H1 (cell line): ENCODE results near the gene EFCAB8. TPM values are rescaled to one million over a fixed set of nuclear protein-coding genes. Genes with fewer than 3 reads are reported as not detected.

ENCODE experiments used
- CTCF ChIA-PET: fragments of 300-600 bp; sonication (Branson Sonifier 250); formaldehyde crosslinking; loops from one replicate; lab custom pipeline; 2021; ENCODE audit not compliant: partially characterized antibody; lab: Charles Lee
- POLR2A ChIA-PET: fragments of 300-600 bp; sonication (Branson Sonifier 250); formaldehyde crosslinking; loops from one replicate; lab custom pipeline; 2021; ENCODE audit warnings: inconsistent platforms; ENCODE audit not compliant: partially characterized antibody; lab: Charles Lee
- DNase-seq, 2 experiments: peaks; one replicate each; pipeline versions ENCODE4 v3.0.0 to v3.0.0-alpha.2; 2010 to 2022; ENCODE audit warnings: low spot score in 2 of 2, low read depth in 1 of 2, mixed read lengths in 1 of 2
- FAIRE-seq: peaks from 2 replicates; lab custom pipeline; 2011; peaks lifted over from hg19 to GRCh38; lab: Jason Lieb, UNC
- H2AFZ ChIP-seq: 2 replicates; pipeline ENCODE4 v1.8.1; 2012; ENCODE audit warnings: low read length, inconsistent platforms
- H2AK5ac ChIP-seq: 2 replicates; pipeline ENCODE4 v1.6.1; 2013; ENCODE audit warnings: low read depth, low read length
- H2BK120ac ChIP-seq: replicated peaks from 2 replicates; pipeline ENCODE3; 2013; ENCODE audit warnings: low read depth, low read length, inconsistent platforms
- H2BK12ac ChIP-seq: 2 replicates; pipeline ENCODE4 v1.6.1; 2013; ENCODE audit warnings: low read depth, low read length
- H2BK15ac ChIP-seq: 2 replicates; pipeline ENCODE4 v1.6.1; 2013; ENCODE audit warnings: low read length
- H2BK20ac ChIP-seq: 2 replicates; pipeline ENCODE4 v1.6.1; 2013; ENCODE audit warnings: low read length
- H2BK5ac ChIP-seq: 2 replicates; pipeline ENCODE4 v1.6.1; 2013; ENCODE audit warnings: low read depth, low read length
- H3K14ac ChIP-seq: 2 replicates; pipeline ENCODE4 v1.6.1; 2013; ENCODE audit warnings: inconsistent platforms; ENCODE audit not compliant: insufficient read length
- H3K18ac ChIP-seq: 2 replicates; pipeline ENCODE4 v1.6.1; 2013; ENCODE audit warnings: low read length; ENCODE audit errors: extremely low read depth
- H3K23ac ChIP-seq: 2 replicates; pipeline ENCODE4 v1.6.1; 2013; ENCODE audit warnings: inconsistent platforms; ENCODE audit not compliant: insufficient read length
- H3K23me2 ChIP-seq: 2 replicates; pipeline ENCODE4 v1.6.1; 2013; ENCODE audit warnings: low read depth, low read length
- H3K27ac ChIP-seq: 2 replicates; pipeline ENCODE4 v1.6.1; 2011; ENCODE audit warnings: low read depth, low read length, inconsistent platforms
- H3K27me3 ChIP-seq, 4 experiments: replicated peaks in 1 of 4; 1 replicate in 1 of 4; 2 replicates in 3 of 4; pipeline versions ENCODE4 v1.6.1 to v1.8.1; 2011 to 2013; ENCODE audit warnings: low read length in 3 of 4, mild to moderate bottlenecking in 3 of 4, inconsistent platforms in 2 of 4, mixed read lengths in 2 of 4, moderate library complexity in 1 of 4; ENCODE audit not compliant: control insufficient read depth in 3 of 4, insufficient read depth in 3 of 4; ENCODE audit errors: extremely low read depth in 1 of 4
- H3K36me3 ChIP-seq, 4 experiments: 2 replicates each; pipeline versions ENCODE4 v1.6.1 to v1.8.1; 2011 to 2013; ENCODE audit warnings: mild to moderate bottlenecking in 4 of 4, low read length in 3 of 4, moderate library complexity in 2 of 4, control low read depth in 1 of 4, inconsistent platforms in 1 of 4; ENCODE audit not compliant: insufficient read depth in 4 of 4, control insufficient read depth in 2 of 4
- H3K4ac ChIP-seq: replicated peaks from 2 replicates; pipeline ENCODE3; 2013; ENCODE audit warnings: low read length, low read depth, mixed read lengths, inconsistent platforms; ENCODE audit not compliant: insufficient read length
- H3K4me1 ChIP-seq, 4 experiments: replicated peaks in 1 of 4; 1 replicate in 1 of 4; 2 replicates in 3 of 4; pipeline versions ENCODE4 v1.6.1 to v1.8.1; 2011 to 2013; ENCODE audit warnings: low read length in 3 of 4, inconsistent platforms in 2 of 4, mixed read lengths in 1 of 4; ENCODE audit not compliant: insufficient read depth in 4 of 4, control insufficient read depth in 3 of 4
- H3K4me2 ChIP-seq, 2 experiments: 2 replicates each; pipeline versions ENCODE4 v1.6.1 to v1.8.1; 2011 to 2013; ENCODE audit warnings: low read depth in 2 of 2, low read length in 2 of 2, control low read depth in 1 of 2, inconsistent platforms in 1 of 2, mild to moderate bottlenecking in 1 of 2; ENCODE audit not compliant: insufficient read depth in 1 of 2
- H3K4me3 ChIP-seq, 4 experiments: fragments of 200-600, 300-600 bp in 1 of 4; sonication (generic), shearing (Covaris generic), sonication (Bioruptor Twin) in 1 of 4; 2 replicates each; pipeline versions ENCODE4 v1.5.1 to v1.8.1; 2011 to 2016; ENCODE audit warnings: low read length in 4 of 4, low read depth in 3 of 4, control low read depth in 2 of 4, inconsistent platforms in 2 of 4, mild to moderate bottlenecking in 2 of 4, mixed read lengths in 1 of 4, moderate library complexity in 1 of 4; ENCODE audit not compliant: insufficient read depth in 2 of 4; ENCODE audit errors: extremely low read depth in 1 of 4
- H3K56ac ChIP-seq: replicated peaks from 2 replicates; pipeline ENCODE3; 2013; ENCODE audit warnings: low read depth, mild to moderate bottlenecking, mixed read lengths, low read length, inconsistent platforms; ENCODE audit not compliant: insufficient read length
- H3K79me1 ChIP-seq: 2 replicates; pipeline ENCODE4 v1.6.1; 2013; ENCODE audit warnings: low read depth, low read length, control low read depth
- H3K79me2 ChIP-seq, 2 experiments: 2 replicates each; pipeline versions ENCODE4 v1.6.1 to v1.8.1; 2012 to 2013; ENCODE audit warnings: low read length in 2 of 2, mild to moderate bottlenecking in 2 of 2, inconsistent platforms in 1 of 2; ENCODE audit not compliant: insufficient read depth in 2 of 2, control insufficient read depth in 1 of 2
- H3K9ac ChIP-seq, 4 experiments: replicated peaks in 1 of 4; 1 replicate in 1 of 4; 2 replicates in 3 of 4; pipeline versions ENCODE4 v1.6.1 to v1.8.1; 2011 to 2013; ENCODE audit warnings: low read depth in 3 of 4, low read length in 3 of 4, control low read depth in 2 of 4, mild to moderate bottlenecking in 2 of 4, moderate library complexity in 2 of 4, inconsistent platforms in 1 of 4; ENCODE audit errors: extremely low read depth in 1 of 4
- H3K9me3 ChIP-seq, 2 experiments: 2 replicates each; pipeline versions ENCODE4 v1.6.1 to v1.8.1; 2012 to 2013; ENCODE audit warnings: mild to moderate bottlenecking in 2 of 2, moderate library complexity in 2 of 2, control low read depth in 1 of 2, inconsistent platforms in 1 of 2, low read depth in 1 of 2, low read length in 1 of 2, mixed read lengths in 1 of 2; ENCODE audit not compliant: insufficient read depth in 2 of 2
- H4K20me1 ChIP-seq, 2 experiments: replicated peaks in 1 of 2; 2 replicates each; pipeline versions ENCODE3 to v1.8.1; 2011 to 2013; ENCODE audit warnings: inconsistent platforms in 2 of 2, low read length in 2 of 2, mild to moderate bottlenecking in 1 of 2; ENCODE audit not compliant: insufficient read depth in 2 of 2, control insufficient read depth in 1 of 2
- H4K5ac ChIP-seq: 2 replicates; pipeline ENCODE4 v1.6.1; 2013; ENCODE audit warnings: low read length, low read depth, mixed read lengths, inconsistent platforms; ENCODE audit not compliant: insufficient read length
- H4K8ac ChIP-seq: 2 replicates; pipeline ENCODE4 v1.8.0; 2013; ENCODE audit warnings: mild to moderate bottlenecking, moderate library complexity, low read length, inconsistent platforms; ENCODE audit not compliant: insufficient read depth; ENCODE audit errors: extremely low read depth
- H4K91ac ChIP-seq: replicated peaks from 2 replicates; pipeline ENCODE3; 2013; ENCODE audit warnings: low read length, mixed read lengths, inconsistent platforms; ENCODE audit not compliant: insufficient read length
- SRF ChIP-seq: IDR thresholded peaks from 2 replicates; pipeline ENCODE4 v1.6.1; 2011; ENCODE audit warnings: mild to moderate bottlenecking, low read depth, low read length, moderate library complexity
- TAF7 ChIP-seq: optimal IDR thresholded peaks from 2 replicates; pipeline ENCODE3; 2011; ENCODE audit warnings: low read depth, mild to moderate bottlenecking, inconsistent platforms, low read length, moderate library complexity, borderline replicate concordance
- ZNF274 ChIP-seq: IDR thresholded peaks from 2 replicates; pipeline ENCODE4 v1.7.0; 2012; ENCODE audit warnings: low read length, borderline replicate concordance; ENCODE audit errors: extremely low read depth
- WGBS, 2 experiments: shearing (Covaris generic) in 1 of 2; methylation state at CpG; one replicate each; pipeline versions ENCODE4 v1.1.6 to v1.1.7; 2013 to 2015; ENCODE audit warnings: low lambda C conversion rate in 2 of 2, mixed read lengths in 2 of 2, inconsistent platforms in 1 of 2, low coverage in 1 of 2, missing lambda C conversion rate in 1 of 2; ENCODE audit not compliant: insufficient replicate concordance in 2 of 2, insufficient coverage in 1 of 2, insufficient read length in 1 of 2; ENCODE audit errors: extremely low coverage in 1 of 2, missing lambda C conversion rate in 1 of 2; 5-methylcytosine and 5-hydroxymethylcytosine counted together
- polyA plus RNA-seq, 7 experiments: library from polyadenylated mRNA; depleted of rRNA in 3 of 7; stranded (reverse) in 5 of 7; unstranded in 2 of 7; fragments of >200 nt in 5 of 7; fragments of 200-250 nt in 2 of 7; gene quantifications; 1 replicate in 5 of 7; 2 replicates in 1 of 7; 4 replicates in 1 of 7; pipeline versions ENCODE4 v1.2.1 to v1.2.3, GENCODE V29; 2011 to 2013; ENCODE audit warnings: missing spikeins in 2 of 7, mixed read lengths in 2 of 7
- total RNA-seq: library from RNA; stranded (reverse); fragmentation: NEBNext Ultra II Directional; extraction: Animal tissue kit (Norgen Biotek cat#: 25700); gene quantifications from 2 replicates; pipeline ENCODE4 v1.2.1, GENCODE V29; 2021

EFCAB8 gene
- total and polyA plus RNA-seq, 2 of the 8 experiments (the other 6 are each of a cell fraction or from before 2014, with no cell fraction given), result 0.06 to 0.20 TPM

DNA sequence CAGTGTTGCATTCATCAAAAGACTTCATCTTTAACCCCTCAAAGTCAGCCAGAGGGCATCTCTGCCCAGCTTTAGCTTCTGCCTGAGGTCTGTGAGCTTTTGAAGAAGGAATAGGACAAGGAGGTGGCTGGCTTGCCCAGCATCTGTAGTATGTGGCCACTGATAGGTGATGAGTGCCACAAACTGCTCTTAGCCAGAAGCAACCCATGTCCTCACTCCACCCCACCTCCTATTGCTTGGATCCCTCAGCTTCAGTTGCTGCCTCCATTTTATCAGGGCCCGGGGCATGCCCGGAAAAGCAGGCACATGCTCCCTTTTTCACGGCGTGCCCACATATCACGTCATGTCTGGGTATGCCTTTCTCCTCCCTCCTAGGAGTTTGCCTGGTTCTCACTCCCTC lies 11.9 kb upstream of the EFCAB8 start:
- no peak overlapping the region for H3K9ac ChIP-seq
- no peak for FAIRE-seq
- no peak overlapping the region for H2BK5ac ChIP-seq
- ChIA-PET CTCF (interaction anchor here (1.6 kb wide), 2 partner anchors 54 to 185 kb away, joined by 3 read pairs; no protein-coding TSS in a partner anchor), POLR2A (interaction anchor here (1.2 kb wide), 1 partner anchor 73 kb away, joined by 4 read pairs; no protein-coding TSS in a partner anchor)
- no peak overlapping the region for H2BK15ac ChIP-seq
- no peak overlapping the region for H2AFZ ChIP-seq
- H3K23ac ChIP-seq, result no peak overlapping the region
- no peaks in the 10 kb centered on the region for H3K23me2 ChIP-seq
- H3K14ac ChIP-seq, result no peak overlapping the region
- peaks cover 18 to 54% (median 26%) of the 10 kb centered on the region in 4 experiments for H3K36me3 ChIP-seq
- H3K9me3 ChIP-seq, result no peaks in the 10 kb centered on the region
- no peak for DNase-seq
- H3K79me2 ChIP-seq, result peaks cover 3 to 33% of the 10 kb centered on the region in 2 experiments
- H3K4me2 ChIP-seq, result no peak overlapping the region
- H4K8ac ChIP-seq, result no peak overlapping the region
- no peak overlapping the region for H3K27ac ChIP-seq
- no peak overlapping the region for H2AK5ac ChIP-seq
- H4K5ac ChIP-seq, result no peak overlapping the region
- H2BK120ac ChIP-seq, result no peak overlapping the region
- WGBS, 2 experiments, result 97% methylated on average over 5 of the region's 5 CpGs; no CpG with 5 or more reads in 1 of the 2 experiments
- H2BK20ac ChIP-seq, result no peak overlapping the region
- no peak overlapping the region for H2BK12ac ChIP-seq
- H4K20me1 ChIP-seq, result peaks cover 8 to 10% of the 10 kb centered on the region in 2 experiments
- no peak overlapping the region for H4K91ac ChIP-seq
- H3K79me1 ChIP-seq, result peaks cover 6% of the 10 kb centered on the region
- H3K27me3 ChIP-seq, result no peaks in the 10 kb centered on the region
- H3K4me3 ChIP-seq, result no peak overlapping the region
- H3K56ac ChIP-seq, result no peak overlapping the region
- peaks cover 0 to 3% (median 0%) of the 10 kb centered on the region in 4 experiments; a peak in 2 of 7 replicates for H3K4me1 ChIP-seq
- no peak overlapping the region for H3K4ac ChIP-seq
- no peak for TF ChIP-seq ZNF274
- no peak for TF ChIP-seq SRF
- no peak for TF ChIP-seq TAF7
- H3K18ac ChIP-seq, result no peak overlapping the region
